22Rv1 (cell line): Measurements from ENCODE around the gene MUC6.

ENCODE experiments used
- ZFX ChIP-seq: fragments of 450-650 bp; IDR thresholded peaks from 2 replicates; pipeline ENCODE4 v1.6.1; 2017; ENCODE audit warnings: antibody characterized with exemption, borderline replicate concordance
- TF ChIP-seq, protein P1 (sequence below): fragments of 450-650 bp; IDR thresholded peaks from 2 replicates; pipeline ENCODE4 v1.5.1; 2017; ENCODE audit warnings: mild to moderate bottlenecking

DNA sequence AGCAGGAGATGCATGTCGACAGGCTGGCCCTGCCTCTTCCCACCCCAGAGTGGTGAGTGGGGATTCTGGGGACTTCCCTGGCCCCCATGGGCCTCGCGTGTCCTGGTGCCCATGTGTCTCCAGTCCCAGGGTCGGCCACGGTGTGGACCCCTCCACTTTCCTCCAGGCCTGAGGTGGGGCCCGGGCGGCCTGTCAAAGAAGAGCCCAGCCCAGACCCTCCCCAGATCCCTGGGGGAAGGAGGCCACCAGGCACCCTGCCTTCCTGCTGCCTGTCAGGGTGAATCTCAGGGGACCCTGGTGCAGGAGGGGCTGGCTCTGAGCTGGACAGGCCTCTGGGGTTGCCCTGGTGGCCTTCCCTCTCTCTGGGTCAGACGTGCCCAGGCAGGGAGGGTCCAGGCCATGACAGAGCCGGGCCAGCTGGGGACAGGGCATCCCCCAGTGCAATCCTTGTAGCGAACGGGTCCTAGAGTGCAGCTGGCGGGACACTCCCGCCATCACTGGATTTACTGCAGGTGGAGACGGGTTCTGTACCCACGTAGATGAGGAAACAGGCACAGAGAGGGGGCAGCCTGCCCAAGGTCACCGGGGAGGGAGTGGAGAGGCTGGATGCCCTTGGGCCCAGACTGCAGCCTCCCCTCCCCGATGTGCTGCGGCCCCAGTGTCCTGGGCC lies 13.5 kb upstream of the MUC6 start:
- TF ChIP-seq, protein P1, sequence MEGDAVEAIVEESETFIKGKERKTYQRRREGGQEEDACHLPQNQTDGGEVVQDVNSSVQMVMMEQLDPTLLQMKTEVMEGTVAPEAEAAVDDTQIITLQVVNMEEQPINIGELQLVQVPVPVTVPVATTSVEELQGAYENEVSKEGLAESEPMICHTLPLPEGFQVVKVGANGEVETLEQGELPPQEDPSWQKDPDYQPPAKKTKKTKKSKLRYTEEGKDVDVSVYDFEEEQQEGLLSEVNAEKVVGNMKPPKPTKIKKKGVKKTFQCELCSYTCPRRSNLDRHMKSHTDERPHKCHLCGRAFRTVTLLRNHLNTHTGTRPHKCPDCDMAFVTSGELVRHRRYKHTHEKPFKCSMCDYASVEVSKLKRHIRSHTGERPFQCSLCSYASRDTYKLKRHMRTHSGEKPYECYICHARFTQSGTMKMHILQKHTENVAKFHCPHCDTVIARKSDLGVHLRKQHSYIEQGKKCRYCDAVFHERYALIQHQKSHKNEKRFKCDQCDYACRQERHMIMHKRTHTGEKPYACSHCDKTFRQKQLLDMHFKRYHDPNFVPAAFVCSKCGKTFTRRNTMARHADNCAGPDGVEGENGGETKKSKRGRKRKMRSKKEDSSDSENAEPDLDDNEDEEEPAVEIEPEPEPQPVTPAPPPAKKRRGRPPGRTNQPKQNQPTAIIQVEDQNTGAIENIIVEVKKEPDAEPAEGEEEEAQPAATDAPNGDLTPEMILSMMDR, result no peak
- no peak for TF ChIP-seq ZFX
